Suprapubic skin (tissue), 4 donors: ENCODE data around the gene CDC42BPA. TPM values are rescaled to one million over a fixed set of nuclear protein-coding genes. Genes with fewer than 3 reads are reported as not detected.

Experiments used
- DNase-seq, 2 donors: peaks; one replicate each; pipeline ENCODE4 v3.0.0-alpha.2; 2019; ENCODE audit warnings: low spot score in 2 of 2
- H3K27ac ChIP-seq: fragments of 200-600 bp; sonication (generic); one replicate; pipeline ENCODE4 v1.5.1; 2019
- H3K27me3 ChIP-seq: fragments of 200-600 bp; sonication (generic); one replicate; pipeline ENCODE4 v1.5.1; 2019
- H3K36me3 ChIP-seq: fragments of 200-600 bp; sonication (generic); one replicate; pipeline ENCODE4 v1.5.1; 2019
- H3K4me1 ChIP-seq: fragments of 200-600 bp; sonication (generic); one replicate; pipeline ENCODE4 v1.5.1; 2019
- H3K4me3 ChIP-seq: fragments of 200-600 bp; sonication (generic); one replicate; pipeline ENCODE4 v1.5.1; 2019; ENCODE audit warnings: mild to moderate bottlenecking
- H3K9me3 ChIP-seq: fragments of 200-600 bp; sonication (generic); one replicate; pipeline ENCODE4 v1.5.1; 2019
- CTCF ChIP-seq, 2 donors: fragments of 200-600 bp in 1 of 2; fragments of 450-650 bp in 1 of 2; sonication (generic) in 1 of 2; IDR thresholded peaks; one replicate each; pipeline ENCODE4 v1.5.1; 2016 to 2019; ENCODE audit warnings: antibody characterized with exemption in 2 of 2, mild to moderate bottlenecking in 1 of 2, moderate library complexity in 1 of 2
- EP300 ChIP-seq: sonication (generic); formaldehyde crosslinking; IDR thresholded peaks from one replicate; pipeline ENCODE4 v1.6.1; 2017; ENCODE audit warnings: antibody characterized with exemption
- POLR2A ChIP-seq, 2 donors: fragments of 450-650 bp; IDR thresholded peaks; one replicate each; pipeline ENCODE4 v1.6.1; 2017; ENCODE audit warnings: antibody characterized with exemption in 2 of 2, mild to moderate bottlenecking in 2 of 2, moderate library complexity in 2 of 2
- POLR2AphosphoS5 ChIP-seq, 3 donors: sonication (generic); formaldehyde crosslinking; IDR thresholded peaks; one replicate each; pipeline ENCODE4 v1.6.1; 2017; ENCODE audit warnings: antibody characterized with exemption in 3 of 3
- WGBS: methylation state at CpG from one replicate; pipeline ENCODE4 v1.1.5; 2018; 5-methylcytosine and 5-hydroxymethylcytosine counted together
- total RNA-seq, 4 donors: library from RNA; depleted of rRNA; stranded (reverse); fragments of >200 nt; gene quantifications; one replicate each; pipeline ENCODE4 v1.1.0, GENCODE V29; 2016

CDC42BPA gene
- total RNA-seq, 4 donors from 2014 or later, result 12.2 to 54.6 (median 14.9) TPM

GRCh38 chr1:227102056-227102455 lies 216.2 kb downstream of the CDC42BPA start:
- H3K4me3 ChIP-seq, result no peak overlapping the region
- no peaks in the 10 kb centered on the region for H3K27me3 ChIP-seq
- TF ChIP-seq CTCF (IDR thresholded peaks at IDR 0.05) (no peak), POLR2A (IDR thresholded peaks at IDR 0.05) (no peak), POLR2AphosphoS5 (IDR thresholded peaks at IDR 0.05) (no peak), EP300 (no peak)
- 93% methylated on average over 5 of the region's 5 CpGs for WGBS
- H3K4me1 ChIP-seq, result no peaks in the 10 kb centered on the region
- DNase-seq, result no peak
- H3K9me3 ChIP-seq, result no peaks in the 10 kb centered on the region
- H3K27ac ChIP-seq, result no peak overlapping the region
- no peaks in the 10 kb centered on the region for H3K36me3 ChIP-seq

- Histone ChIP-seq H3K9me3 (no peaks in the 10 kb centered on the region), H3K27me3 (no peaks in the 10 kb centered on the region), H3K4me3 (no peak overlapping the region), H3K36me3 (peaks cover 4% of the 10 kb centered on the region), H3K27ac (no peak overlapping the region), H3K4me1 (no peaks in the 10 kb centered on the region)
- TF ChIP-seq CTCF (IDR thresholded peaks at IDR 0.05) (no peak), EP300 (no peak), POLR2AphosphoS5 (IDR thresholded peaks at IDR 0.05) (no peak), POLR2A (IDR thresholded peaks at IDR 0.05) (no peak)
- WGBS, result 84% methylated on average over 2 of the region's 2 CpGs
- no peak for DNase-seq
Measured at GRCh38 chr1:227094249-227094966, 223.9 kb downstream of the CDC42BPA start.

- Histone ChIP-seq H3K4me1 (no peaks in the 10 kb centered on the region), H3K36me3 (peaks cover 4% of the 10 kb centered on the region), H3K27ac (no peak overlapping the region), H3K9me3 (no peaks in the 10 kb centered on the region), H3K27me3 (no peaks in the 10 kb centered on the region), H3K4me3 (no peak overlapping the region)
- DNase-seq, result no peak
- TF ChIP-seq EP300 (no peak), POLR2AphosphoS5 (IDR thresholded peaks at IDR 0.05) (no peak), CTCF (IDR thresholded peaks at IDR 0.05) (no peak), POLR2A (IDR thresholded peaks at IDR 0.05) (no peak)
- WGBS, result 78% methylated on average over 1 of the region's 1 CpG
Measured at GRCh38 chr1:227093309-227093708, 225.0 kb downstream of the CDC42BPA start.

GRCh38 chr1:227092069-227092468 lies 226.2 kb downstream of the CDC42BPA start:
- H3K36me3 ChIP-seq, result peaks cover 4% of the 10 kb centered on the region
- H3K27ac ChIP-seq, result no peak overlapping the region
- no peak for TF ChIP-seq POLR2AphosphoS5 (IDR thresholded peaks at IDR 0.05)
- no peak for TF ChIP-seq POLR2A (IDR thresholded peaks at IDR 0.05)
- TF ChIP-seq EP300, result no peak
- TF ChIP-seq CTCF (IDR thresholded peaks at IDR 0.05), result no peak
- no peaks in the 10 kb centered on the region for H3K9me3 ChIP-seq
- DNase-seq, result no peak
- H3K27me3 ChIP-seq, result no peaks in the 10 kb centered on the region
- H3K4me3 ChIP-seq, result no peak overlapping the region
- no peaks in the 10 kb centered on the region for H3K4me1 ChIP-seq
- WGBS, result 93% methylated on average over 1 of the region's 1 CpG

GRCh38 chr1:227086636-227087035 lies 231.7 kb downstream of the CDC42BPA start:
- TF ChIP-seq CTCF (IDR thresholded peaks at IDR 0.05) (no peak), EP300 (no peak), POLR2A (IDR thresholded peaks at IDR 0.05) (no peak), POLR2AphosphoS5 (IDR thresholded peaks at IDR 0.05) (no peak)
- DNase-seq, result no peak

More at GRCh38 chr1:227086636-227087035, 231.7 kb downstream of the CDC42BPA start:
- WGBS, result 98% methylated on average over 2 of the region's 2 CpGs
- Histone ChIP-seq H3K27ac (no peak overlapping the region), H3K36me3 (peaks cover 12% of the 10 kb centered on the region), H3K9me3 (peaks cover 9% of the 10 kb centered on the region), H3K27me3 (no peaks in the 10 kb centered on the region), H3K4me3 (no peak overlapping the region), H3K4me1 (no peaks in the 10 kb centered on the region)
